Measurements from ENCODE around the gene ABCA4. TPM values are rescaled to one million over a fixed set of nuclear protein-coding genes. Genes with fewer than 3 reads are reported as not detected.

Gene ABCA4
- total and polyA plus RNA-seq, 2 experiments from 2014 or later = 0.53 to 1.4 TPM

DNA sequence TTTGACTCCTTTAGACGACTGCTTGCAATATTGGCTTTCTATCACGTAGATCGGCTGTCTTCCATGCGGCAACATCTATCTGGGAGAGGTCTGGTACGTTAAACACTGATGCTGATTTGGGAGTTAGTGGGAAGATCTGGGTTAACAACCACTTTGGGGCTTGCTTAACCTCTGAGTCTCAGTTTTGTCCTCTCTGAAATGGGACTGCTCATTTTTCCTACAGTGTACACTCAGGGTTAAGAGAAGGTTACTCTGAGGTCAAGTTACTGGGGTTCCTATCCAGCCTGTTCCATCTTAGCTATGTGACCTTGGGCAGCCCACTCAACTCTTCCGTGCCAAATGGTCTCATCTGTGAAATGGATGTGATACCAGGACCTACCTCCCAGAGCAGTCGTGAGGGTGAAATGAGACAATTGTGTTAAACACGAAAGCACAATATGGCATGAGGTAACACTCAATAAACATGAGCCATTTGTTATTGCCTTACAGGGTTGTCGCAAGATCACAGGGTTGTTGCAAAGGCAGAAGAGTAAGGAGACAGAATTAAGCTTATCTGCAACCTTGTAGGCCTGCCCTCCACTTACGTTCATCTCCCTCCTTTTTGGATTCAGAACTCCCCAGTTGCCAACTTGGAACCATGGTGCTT, 5.6 kb downstream of the ABCA4 start:
- 86% methylated on average over 10 of the region's 10 CpGs for WGBS (ENCODE audit: low lambda C conversion rate, missing lambda C conversion rate)
- no peak for TF ChIP-seq EZH2phosphoT487 (IDR thresholded peaks at IDR 0.05; ENCODE audit: low read depth, severe bottlenecking, unreplicated experiment)
- TF ChIP-seq CTCF (IDR thresholded peaks at IDR 0.05; ENCODE audit: poor library complexity) = no peak
- no peak for TF ChIP-seq EZH2 (IDR thresholded peaks at IDR 0.05; ENCODE audit: borderline replicate concordance)
- H3K27me3 ChIP-seq = no peaks in the 10 kb centered on the region
- H3K9me3 ChIP-seq (ENCODE audit: low read depth) = no peaks in the 10 kb centered on the region
- H3K27ac ChIP-seq = no peak overlapping the region
- no peaks in the 10 kb centered on the region for H4K20me1 ChIP-seq (ENCODE audit: insufficient read depth, poor library complexity, severe bottlenecking)
- H3K9me2 ChIP-seq (replicated peaks; ENCODE audit: insufficient read depth) = no peaks in the 10 kb centered on the region
- H3K36me3 ChIP-seq (replicated peaks; ENCODE audit: insufficient read depth, low read depth) = no peaks in the 10 kb centered on the region
- no peak overlapping the region for H3K4me3 ChIP-seq
- DNase-seq (ENCODE audit: low spot score) = no peak
- no peaks in the 10 kb centered on the region for H3K79me2 ChIP-seq
- H3K4me1 ChIP-seq (ENCODE audit: insufficient read depth) = peaks cover 38% of the 10 kb centered on the region
- H3K4me2 ChIP-seq = no peak overlapping the region
- no peak overlapping the region for H2AFZ ChIP-seq

GRCh38 chr1:94113589-94114226, 7.2 kb downstream of the ABCA4 start:
- Histone ChIP-seq H3K4me2 (no peak overlapping the region), H3K27me3 (no peaks in the 10 kb centered on the region), H3K9me2 (replicated peaks; ENCODE audit: insufficient read depth) (no peaks in the 10 kb centered on the region), H3K4me3 (no peak overlapping the region), H4K20me1 (ENCODE audit: insufficient read depth, poor library complexity, severe bottlenecking) (no peaks in the 10 kb centered on the region), H3K27ac (no peak overlapping the region), H3K79me2 (no peaks in the 10 kb centered on the region), H3K4me1 (ENCODE audit: insufficient read depth) (peaks cover 30% of the 10 kb centered on the region), H2AFZ (no peak overlapping the region), H3K9me3 (ENCODE audit: low read depth) (no peaks in the 10 kb centered on the region), H3K36me3 (replicated peaks; ENCODE audit: insufficient read depth, low read depth) (no peaks in the 10 kb centered on the region)
- TF ChIP-seq EZH2phosphoT487 (IDR thresholded peaks at IDR 0.05; ENCODE audit: low read depth, severe bottlenecking, unreplicated experiment) (no peak), CTCF (IDR thresholded peaks at IDR 0.05; ENCODE audit: poor library complexity) (no peak), EZH2 (IDR thresholded peaks at IDR 0.05; ENCODE audit: borderline replicate concordance) (no peak)
- no peak for DNase-seq (ENCODE audit: low spot score)
- 47% methylated on average over 2 of the region's 2 CpGs for WGBS (ENCODE audit: low lambda C conversion rate, missing lambda C conversion rate)

GRCh38 chr1:94111879-94112278, 9.1 kb downstream of the ABCA4 start:
- no peak for TF ChIP-seq CTCF (IDR thresholded peaks at IDR 0.05; ENCODE audit: poor library complexity)
- no peak for TF ChIP-seq EZH2phosphoT487 (IDR thresholded peaks at IDR 0.05; ENCODE audit: low read depth, severe bottlenecking, unreplicated experiment)
- no peak for TF ChIP-seq EZH2 (IDR thresholded peaks at IDR 0.05; ENCODE audit: borderline replicate concordance)
- Histone ChIP-seq H3K27ac (no peak overlapping the region), H3K4me3 (no peak overlapping the region), H3K9me3 (ENCODE audit: low read depth) (no peaks in the 10 kb centered on the region), H2AFZ (no peak overlapping the region), H3K36me3 (replicated peaks; ENCODE audit: insufficient read depth, low read depth) (no peaks in the 10 kb centered on the region), H3K9me2 (replicated peaks; ENCODE audit: insufficient read depth) (no peaks in the 10 kb centered on the region), H3K79me2 (no peaks in the 10 kb centered on the region), H3K4me1 (ENCODE audit: insufficient read depth) (peaks cover 15% of the 10 kb centered on the region), H3K27me3 (no peaks in the 10 kb centered on the region), H4K20me1 (ENCODE audit: insufficient read depth, poor library complexity, severe bottlenecking) (no peaks in the 10 kb centered on the region), H3K4me2 (no peak overlapping the region)
- no peak for DNase-seq (ENCODE audit: low spot score)
- WGBS (ENCODE audit: low lambda C conversion rate, missing lambda C conversion rate) = 90% methylated on average over 9 of the region's 9 CpGs
